ENCODE data around the gene AFTPH. TPM values are rescaled to one million over a fixed set of nuclear protein-coding genes. Genes with fewer than 3 reads are reported as not detected.

The AFTPH gene
- polyA plus RNA-seq, 2 of the 4 experiments (the other 2 are of a cell fraction): 24.0 to 51.4 TPM

- no peaks in the 10 kb centered on the region for H3K4me1 ChIP-seq
- CTCF ChIA-PET: interaction anchor here (0.6 to 3.8 kb wide), 55 partner anchors 9 to 987 kb away, joined by 3 to 60 read pairs (median 5); partner anchors contain the start of genes AFTPH and SERTAD2
- H3K9me3 ChIP-seq: no peaks in the 10 kb centered on the region
- H3K4me3 ChIP-seq: no peak overlapping the region
- no peak overlapping the region for H3K4me2 ChIP-seq
- no peak overlapping the region for H3K27ac ChIP-seq
- DNase-seq (ENCODE audit: low read depth in 1 of 2, low spot score in 1 of 2) (peak; percentile 60 to 68), FAIRE-seq (peak; percentile 99), ATAC-seq (peak; percentile 82 to 83)
- 57% methylated on average over 6 of the region's 6 CpGs for WGBS (ENCODE audit: missing lambda C conversion rate)
- POLR2A ChIA-PET: interaction anchor here (0.7 to 1.5 kb wide), 4 partner anchors 22 to 273 kb away, joined by 3 to 10 read pairs (median 5); partner anchors contain the start of gene SERTAD2
- TF ChIP-seq RNF2 (IDR thresholded peaks at IDR 0.05; ENCODE audit: borderline replicate concordance, low read depth): no peak
- peak; percentile 83 to 89 for TF ChIP-seq RAD21 (conservative IDR thresholded peaks at IDR 0.05 in 1 of 2, IDR thresholded peaks at IDR 0.05 in 1 of 2)
- no peak for TF ChIP-seq ZSCAN20 (CRISPR knock-in tag; IDR thresholded peaks at IDR 0.05)
- peak; percentile 91 for TF ChIP-seq CTCF (IDR thresholded peaks at IDR 0.05)
- peak; percentile 79 for TF ChIP-seq SMC3 (IDR thresholded peaks at IDR 0.05)
These were observed 62.9 kb downstream of the AFTPH start for GRCh38 chr2:64586883-64587481.

GRCh38 chr2:64587561-64587960 is 63.4 kb downstream of the AFTPH start:
- TF ChIP-seq HOXB13 (CRISPR knock-in tag; IDR thresholded peaks at IDR 0.05; ENCODE audit: low read depth) (no peak), CBX2 (IDR thresholded peaks at IDR 0.05; ENCODE audit: borderline replicate concordance, low read depth) (no peak), MAZ (IDR thresholded peaks at IDR 0.05; ENCODE audit: borderline replicate concordance, low read depth, low read length) (no peak), EHF (CRISPR knock-in tag; IDR thresholded peaks at IDR 0.05) (no peak), MAFK (IDR thresholded peaks at IDR 0.05; ENCODE audit: partially characterized antibody) (no peak), KDM5A (IDR thresholded peaks at IDR 0.05) (no peak), KDM1A (IDR thresholded peaks at IDR 0.05; ENCODE audit: low read depth) (no peak), ZSCAN20 (CRISPR knock-in tag; IDR thresholded peaks at IDR 0.05) (no peak), RCOR1 (IDR thresholded peaks at IDR 0.05; ENCODE audit: low read depth, low read length) (no peak), RFX5 (IDR thresholded peaks at IDR 0.05) (no peak), FOSL2 (IDR thresholded peaks at IDR 0.05) (no peak), FOSL2 (CRISPR knock-in tag; IDR thresholded peaks at IDR 0.05) (no peak), SMC3 (IDR thresholded peaks at IDR 0.05) (no peak), EHMT2 (IDR thresholded peaks at IDR 0.05; ENCODE audit: low read depth) (no peak), GATA3 (IDR thresholded peaks at IDR 0.05; ENCODE audit: borderline replicate concordance) (no peak), CHD4 (IDR thresholded peaks at IDR 0.05; ENCODE audit: borderline replicate concordance) (no peak), MAX (IDR thresholded peaks at IDR 0.05) (no peak)
- no peak overlapping the region for H3K4me2 ChIP-seq
- no peak overlapping the region for H3K4me3 ChIP-seq
- POLR2A ChIA-PET: interaction anchor here (0.7 to 1.5 kb wide), 4 partner anchors 22 to 272 kb away, joined by 3 to 10 read pairs (median 5); partner anchors contain the start of gene SERTAD2
- DNase-seq (ENCODE audit: low read depth in 1 of 2, low spot score in 1 of 2): no peak
- H3K9me3 ChIP-seq: no peaks in the 10 kb centered on the region
- ATAC-seq: no peak
- CTCF ChIA-PET: interaction anchor here (0.6 to 3.8 kb wide), 52 partner anchors 8 to 986 kb away, joined by 3 to 60 read pairs (median 6); partner anchors contain the start of genes AFTPH and SERTAD2
- FAIRE-seq: peak; percentile 43
- no peaks in the 10 kb centered on the region for H3K4me1 ChIP-seq
- no peak overlapping the region for H3K27ac ChIP-seq

GRCh38 chr2:64591188-64591587 is 67.1 kb downstream of the AFTPH start:
- FAIRE-seq (no peak), ATAC-seq (no peak), DNase-seq (ENCODE audit: low read depth in 1 of 2, low spot score in 1 of 2) (no peak)
- POLR2A ChIA-PET: interaction anchor here (0.8 kb wide), 1 partner anchor 18 kb away, joined by 3 read pairs; no protein-coding TSS in a partner anchor
- TF ChIP-seq PHF8 (IDR thresholded peaks at IDR 0.05; ENCODE audit: borderline replicate concordance, low read depth): no peak
- no peak for TF ChIP-seq ZSCAN20 (CRISPR knock-in tag; IDR thresholded peaks at IDR 0.05)
- TF ChIP-seq KDM1A (IDR thresholded peaks at IDR 0.05; ENCODE audit: low read depth): no peak
- TF ChIP-seq HDAC2 (IDR thresholded peaks at IDR 0.05): no peak
- no peak for TF ChIP-seq BHLHE40 (IDR thresholded peaks at IDR 0.05; ENCODE audit: low read depth, low read length)
- no peak for TF ChIP-seq EP300 (IDR thresholded peaks at IDR 0.05)
- no peak for TF ChIP-seq JUNB (IDR thresholded peaks at IDR 0.05)
- TF ChIP-seq RCOR1 (IDR thresholded peaks at IDR 0.05; ENCODE audit: low read depth, low read length): no peak
- TF ChIP-seq HOXA7 (CRISPR knock-in tag; IDR thresholded peaks at IDR 0.05): no peak
- no peak for TF ChIP-seq RNF2 (IDR thresholded peaks at IDR 0.05; ENCODE audit: borderline replicate concordance, low read depth)
- no peak for TF ChIP-seq NR3C1 (IDR thresholded peaks at IDR 0.05)
- no peak for TF ChIP-seq ATOH8 (CRISPR knock-in tag; IDR thresholded peaks at IDR 0.05; ENCODE audit: low read depth)
- no peak for TF ChIP-seq TP53 (CRISPR knock-in tag; IDR thresholded peaks at IDR 0.05)
- no peak for TF ChIP-seq MAZ (IDR thresholded peaks at IDR 0.05; ENCODE audit: borderline replicate concordance, low read depth, low read length)
- TF ChIP-seq HOXB5 (CRISPR knock-in tag; IDR thresholded peaks at IDR 0.05): no peak
- no peak for TF ChIP-seq POLR2AphosphoS2 (conservative IDR thresholded peaks at IDR 0.05; ENCODE audit: low read length)
- no peak for TF ChIP-seq USF2 (IDR thresholded peaks at IDR 0.05)
- Histone ChIP-seq H3K9me3 (no peaks in the 10 kb centered on the region), H3K4me2 (no peak overlapping the region), H3K4me3 (no peak overlapping the region), H3K4me1 (peaks cover 18% of the 10 kb centered on the region; the same call in 1 of the 3 replicates), H3K27ac (no peak overlapping the region)
- CTCF ChIA-PET: interaction anchor here (2.6 to 4.7 kb wide), 2 partner anchors 16 to 69 kb away, joined by 8 to 39 read pairs; no protein-coding TSS in a partner anchor
- 96% methylated on average over 4 of the region's 4 CpGs for WGBS (ENCODE audit: missing lambda C conversion rate)

All from A549 (cell line).